Measurements from ENCODE around the gene COL20A1. TPM values are rescaled to one million over a fixed set of nuclear protein-coding genes. Genes with fewer than 3 reads are reported as not detected.

COL20A1 gene
- total RNA-seq, 1 experiment from 2014 or later: 2.3 TPM

GRCh38 chr20:63256954-63257353 is 36.0 kb upstream of the COL20A1 start:
- peaks cover 48% of the 10 kb centered on the region for H3K27me3 Mint-ChIP-seq (ENCODE audit: low read depth)
- TF ChIP-seq CTCF (conservative IDR thresholded peaks at IDR 0.05): no peak
- H3K27ac Mint-ChIP-seq: no peak overlapping the region

More at GRCh38 chr20:63256954-63257353, 36.0 kb upstream of the COL20A1 start:
- Histone ChIP-seq H2AFZ (ENCODE audit: low read length) (no peak overlapping the region), H2BK120ac (ENCODE audit: low read depth, low read length, poor library complexity, severe bottlenecking) (no peak overlapping the region), H3K18ac (ENCODE audit: insufficient read length, low read depth, low read length) (no peak overlapping the region), H3K27me3 (ENCODE audit: insufficient read depth, low read length) (peaks cover 4% of the 10 kb centered on the region; the same call in 1 of the 2 replicates), H3K79me1 (ENCODE audit: insufficient read depth, low read depth, low read length, poor library complexity, severe bottlenecking) (no peaks in the 10 kb centered on the region), H3K79me2 (ENCODE audit: insufficient read depth, low read length) (no peaks in the 10 kb centered on the region), H4K91ac (ENCODE audit: insufficient read length, low read depth, low read length) (no peak overlapping the region), H2BK12ac (ENCODE audit: insufficient read length, low read depth, low read length) (no peak overlapping the region), H3K9ac (ENCODE audit: extremely low read depth, insufficient read length, low read length) (no peak overlapping the region), H3K4me1 (ENCODE audit: insufficient read depth, low read length) (no peaks in the 10 kb centered on the region; the same call in 1 of the 2 replicates), H3K14ac (ENCODE audit: insufficient read depth, low read length) (no peak overlapping the region), H3K23ac (ENCODE audit: insufficient read length, low read depth, low read length) (no peak overlapping the region), H3K4ac (ENCODE audit: low read depth, low read length) (no peak overlapping the region), H4K8ac (replicated peaks; ENCODE audit: insufficient read length, low read depth, low read length) (no peak overlapping the region), H4K20me1 (ENCODE audit: control insufficient read depth, insufficient read depth, insufficient read length) (no peaks in the 10 kb centered on the region), H3K56ac (ENCODE audit: insufficient read length, low read depth, low read length) (no peak overlapping the region), H2BK15ac (ENCODE audit: low read depth, low read length) (no peak overlapping the region), H2BK5ac (ENCODE audit: insufficient read length, low read length) (no peak overlapping the region), H3K9me3 (ENCODE audit: control insufficient read depth, low read depth, low read length) (no peaks in the 10 kb centered on the region), H2BK20ac (ENCODE audit: low read depth, low read length, poor library complexity, severe bottlenecking) (no peak overlapping the region), H4K5ac (ENCODE audit: insufficient read length, low read depth, low read length) (no peak overlapping the region), H3K27ac (ENCODE audit: insufficient read length, low read depth, low read length) (no peak overlapping the region), H3K23me2 (ENCODE audit: insufficient read length, low read depth, low read length, poor library complexity, severe bottlenecking) (peaks cover 15% of the 10 kb centered on the region), H3K4me2 (ENCODE audit: insufficient read depth, insufficient read length, low read length) (no peak overlapping the region), H2AK5ac (ENCODE audit: insufficient read length, low read length) (no peak overlapping the region), H3T11ph (ENCODE audit: low read length) (no peak overlapping the region)
- no peaks in the 10 kb centered on the region for H3K36me3 Mint-ChIP-seq (ENCODE audit: insufficient read depth in 1 of 3, low read depth in 3 of 3)
- peak overlapping the region in 1 of 2 experiments; percentile 12; a peak in 2 of 5 replicates for H3K4me3 Mint-ChIP-seq
- H3K9me3 Mint-ChIP-seq: no peaks in the 10 kb centered on the region; a peak in 2 of 5 replicates
- DNase-seq: no peak
- H3K4me1 Mint-ChIP-seq: peaks cover 30 to 31% of the 10 kb centered on the region in 2 experiments
- no CpG with 5 or more reads among the region's 4 CpGs for WGBS (ENCODE audit: extremely low coverage, insufficient read length, low lambda C conversion rate)

All from H9 (cell line).